GM10847 (cell line): Measurements from ENCODE around the gene PDZD2.

ENCODE experiments used
- POLR2A ChIP-seq: IDR thresholded peaks from 2 replicates; pipeline ENCODE4 v1.6.1; 2011; ENCODE audit not compliant: insufficient read length; ENCODE audit errors: extremely low read depth

Gene PDZD2

GRCh38 chr5:31711363-31711762, 72.4 kb downstream of the PDZD2 start:
- no peak for TF ChIP-seq POLR2A

- no peak for TF ChIP-seq POLR2A
Measured at GRCh38 chr5:31711935-31712592, 73.1 kb downstream of the PDZD2 start.

- TF ChIP-seq POLR2A = no peak
Measured at GRCh38 chr5:31717561-31717960, 78.6 kb downstream of the PDZD2 start.

GRCh38 chr5:31720004-31720403, 81.1 kb downstream of the PDZD2 start:
- TF ChIP-seq POLR2A = no peak

- no peak for TF ChIP-seq POLR2A
Measured at GRCh38 chr5:31720811-31721345, 81.9 kb downstream of the PDZD2 start.

GRCh38 chr5:31722111-31722510, 83.2 kb downstream of the PDZD2 start:
- no peak for TF ChIP-seq POLR2A

GRCh38 chr5:31725996-31726395, 87.1 kb downstream of the PDZD2 start:
- TF ChIP-seq POLR2A = no peak

- TF ChIP-seq POLR2A = no peak
Measured at GRCh38 chr5:31726952-31727351, 88.0 kb downstream of the PDZD2 start.

- no peak for TF ChIP-seq POLR2A
Measured at GRCh38 chr5:31728039-31728438, 89.1 kb downstream of the PDZD2 start.

GRCh38 chr5:31730139-31730538, 91.2 kb downstream of the PDZD2 start:
- no peak for TF ChIP-seq POLR2A

- TF ChIP-seq POLR2A = no peak
Measured at GRCh38 chr5:31731016-31731415, 92.1 kb downstream of the PDZD2 start.

- no peak for TF ChIP-seq POLR2A
Measured at GRCh38 chr5:31731710-31732301, 92.9 kb downstream of the PDZD2 start.

- no peak for TF ChIP-seq POLR2A
Measured at GRCh38 chr5:31733371-31733770, 94.4 kb downstream of the PDZD2 start.

GRCh38 chr5:31736127-31736526, 97.2 kb downstream of the PDZD2 start:
- no peak for TF ChIP-seq POLR2A

- TF ChIP-seq POLR2A = no peak
Measured at GRCh38 chr5:31738199-31738598, 99.3 kb downstream of the PDZD2 start.

- no peak for TF ChIP-seq POLR2A
Measured at GRCh38 chr5:31741496-31741895, 102.6 kb downstream of the PDZD2 start.

- TF ChIP-seq POLR2A = no peak
Measured at GRCh38 chr5:31743678-31744077, 104.7 kb downstream of the PDZD2 start.
